Skeletal muscle cell (primary cell): ENCODE measurements around the gene MS4A15.
"Not testable (repeated sequence)": the region's sequence is repeated elsewhere in the genome, so short reads cannot be mapped to it uniquely, and the experiment has no call there.

Experiments used
- DNase-seq: peaks from one replicate; pipeline ENCODE4 v3.0.0-alpha.2; 2010; ENCODE audit warnings: low read depth
- H3K4me3 ChIP-seq: 2 replicates; pipeline ENCODE4 v1.5.1; 2011; ENCODE audit warnings: low read depth, mild to moderate bottlenecking, control low read depth, low read length, moderate library complexity

The MS4A15 gene

DNA sequence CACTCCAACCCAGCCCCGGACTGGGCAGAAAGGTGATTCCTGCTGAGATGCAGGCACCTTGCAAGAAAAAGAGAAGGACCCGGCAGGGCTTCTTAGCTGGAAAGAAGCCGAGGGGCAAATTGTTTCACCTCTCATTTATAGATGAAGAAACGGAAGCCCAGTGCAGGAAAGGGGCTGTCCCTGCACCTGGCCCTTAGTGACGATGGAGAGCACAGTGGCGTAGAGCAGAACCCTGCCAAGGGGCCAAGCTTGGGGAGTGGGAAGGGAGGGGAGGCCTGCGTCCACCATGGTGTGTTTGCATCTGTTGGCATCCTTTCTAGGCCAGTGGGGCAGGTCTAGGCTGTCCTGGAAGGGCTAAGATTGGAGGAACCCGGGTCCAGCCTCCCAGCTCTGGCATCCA lies 7.8 kb upstream of the MS4A15 start:
- DNase-seq, result no peak
- H3K4me3 ChIP-seq, result no peak overlapping the region

DNA sequence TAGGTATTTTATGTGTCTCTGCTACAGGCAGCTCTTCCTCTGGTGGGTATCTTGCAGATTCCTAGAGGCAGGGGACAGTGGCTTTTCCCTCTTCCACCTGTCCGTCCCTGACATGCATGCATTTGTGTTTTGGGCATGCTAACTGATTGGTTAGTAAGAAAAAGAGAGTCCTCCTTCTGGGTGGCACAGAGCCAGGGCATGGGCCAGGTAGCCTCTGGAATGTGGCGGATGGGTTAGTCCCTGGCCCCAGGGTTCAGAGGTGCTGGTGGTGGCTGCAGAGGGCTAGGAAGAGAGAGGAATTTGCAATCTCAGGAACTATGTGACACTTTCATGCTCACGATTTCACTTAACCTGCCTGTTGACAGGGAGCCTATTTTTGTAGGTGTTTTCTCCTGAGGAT lies 5.8 kb upstream of the MS4A15 start:
- no peak for DNase-seq
- H3K4me3 ChIP-seq, result no peak overlapping the region

GRCh38 chr11:60753309-60753708 lies 3.4 kb upstream of the MS4A15 start:
- DNase-seq, result no peak
- H3K4me3 ChIP-seq, result no peak overlapping the region

DNA sequence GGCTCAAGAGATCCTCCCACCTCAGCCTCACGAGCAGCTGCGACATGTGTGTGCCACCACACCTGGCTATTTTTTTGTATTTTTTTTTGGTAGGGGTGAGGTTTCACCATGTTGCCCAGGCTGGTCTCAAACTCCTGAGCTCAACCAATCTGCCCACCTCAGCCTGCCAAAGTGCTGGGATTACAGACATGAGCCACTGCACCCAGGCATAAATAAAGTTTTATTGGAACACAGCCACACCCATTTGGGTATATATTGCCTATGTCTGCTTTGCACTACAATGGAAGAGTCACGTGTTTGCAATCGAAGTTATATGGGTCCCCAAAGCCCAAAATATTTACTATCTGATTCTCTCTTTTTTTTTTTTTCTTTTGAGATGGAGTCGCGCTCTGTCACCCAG lies 1.8 kb upstream of the MS4A15 start:
- H3K4me3 ChIP-seq, result no peak overlapping the region
- DNase-seq, result no peak

GRCh38 chr11:60757231-60757800 lies 649 bp downstream of the MS4A15 start:
- no peak overlapping the region for H3K4me3 ChIP-seq
- DNase-seq, result no peak

DNA sequence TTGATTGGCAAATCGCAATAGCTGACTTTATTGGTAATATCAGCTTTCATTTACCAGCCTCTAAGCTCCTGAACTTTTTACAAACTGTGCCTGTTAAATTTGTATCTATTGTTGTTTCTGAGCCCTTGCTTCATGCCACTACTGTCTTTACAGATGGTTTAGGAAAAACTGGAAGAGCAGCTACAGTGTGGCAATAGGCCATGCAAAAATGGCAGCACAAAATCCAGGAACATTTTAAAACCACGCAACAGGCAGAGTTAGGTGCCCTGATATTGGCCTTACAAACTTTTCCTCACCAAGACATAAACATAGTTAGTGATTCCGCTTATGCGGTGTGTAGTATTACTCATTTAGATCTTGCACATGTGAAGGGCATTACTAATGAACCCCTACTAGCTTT lies 2.0 kb downstream of the MS4A15 start:
- DNase-seq, result not testable (repeated sequence)

GRCh38 chr11:60759438-60760225 lies 3.0 kb downstream of the MS4A15 start:
- not testable (repeated sequence) for DNase-seq, H3K4me3 ChIP-seq

More for the DNA sequence above, 2.0 kb downstream of the MS4A15 start:
- H3K4me3 ChIP-seq, result not testable (repeated sequence)

DNA sequence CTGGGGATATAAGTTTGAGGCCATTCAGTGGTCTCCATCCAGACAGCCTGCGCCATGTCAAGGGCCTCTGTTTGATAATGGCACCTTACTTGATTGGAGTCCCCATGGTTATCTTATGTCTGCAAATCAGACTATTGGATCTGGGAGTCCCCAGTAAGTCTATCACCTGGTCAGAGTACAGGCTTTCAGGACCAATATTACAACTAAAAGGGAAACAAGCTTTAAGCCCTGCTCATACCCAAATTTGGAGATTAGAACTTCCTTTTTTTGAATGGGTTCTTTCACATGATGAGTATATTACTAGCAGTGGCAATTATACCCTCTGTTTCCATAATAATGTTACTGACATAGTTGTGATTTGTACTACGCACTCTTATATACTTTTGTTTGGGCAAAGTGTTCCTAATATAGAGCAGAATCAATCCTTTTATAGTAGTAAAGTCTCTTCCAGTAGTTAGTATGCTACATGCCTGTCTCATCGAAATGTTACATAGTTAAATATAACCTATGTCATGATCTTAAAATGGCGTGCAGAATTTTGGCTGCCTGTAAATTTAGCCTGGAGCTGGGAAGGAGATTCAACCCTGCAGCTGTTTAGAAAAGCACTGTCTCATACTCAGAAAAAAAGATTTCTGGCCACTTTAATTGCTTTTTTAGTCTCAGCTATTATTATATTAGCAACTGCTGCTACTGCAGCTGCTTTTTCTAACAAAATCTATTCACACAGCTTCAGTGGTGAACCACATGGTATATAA lies 4.9 kb downstream of the MS4A15 start:
- H3K4me3 ChIP-seq, result no peak overlapping the region

DNA sequence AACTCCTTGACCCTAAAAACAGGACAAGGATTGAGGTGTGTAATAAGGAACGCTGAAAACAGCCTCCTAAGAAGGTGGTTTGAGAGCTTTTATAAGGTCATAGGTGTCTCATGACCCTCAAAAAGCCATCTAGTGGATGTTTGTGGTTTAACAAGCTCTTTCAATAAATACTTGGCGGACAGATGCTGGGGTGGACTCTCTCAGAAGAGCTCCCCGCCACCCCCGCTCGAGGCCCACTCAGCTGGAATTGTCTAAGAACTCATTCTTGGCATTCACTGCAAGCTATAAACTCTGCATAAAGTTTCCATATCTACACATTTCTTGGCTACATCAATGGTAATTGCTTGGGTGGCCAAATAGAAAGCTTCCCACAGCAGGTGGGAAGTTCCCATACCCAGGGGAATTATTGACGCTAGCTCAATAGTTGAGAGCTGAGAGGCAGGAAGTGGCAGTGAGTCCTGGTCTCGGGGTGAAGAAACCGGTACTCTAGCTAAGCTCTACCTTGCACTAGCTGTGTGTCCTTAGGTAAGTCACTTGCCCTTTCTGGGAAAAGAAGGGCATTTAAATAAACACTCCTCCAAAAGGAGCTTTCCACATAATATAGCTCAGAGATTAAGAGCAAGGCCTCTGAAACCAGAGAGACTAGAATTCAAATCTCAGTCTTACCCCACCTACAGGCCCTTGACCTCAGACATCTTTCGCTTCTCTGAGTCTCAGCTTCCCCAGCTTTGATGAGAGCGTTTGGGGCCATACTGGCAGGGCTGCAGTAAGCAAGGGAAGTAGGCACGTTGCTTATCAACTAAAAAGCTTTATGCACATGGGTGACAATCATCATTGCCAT lies 6.4 kb downstream of the MS4A15 start:
- DNase-seq, result no peak
- H3K4me3 ChIP-seq, result no peak overlapping the region

More for the DNA sequence above, 4.9 kb downstream of the MS4A15 start:
- no peak for DNase-seq

- no peak for DNase-seq
- H3K4me3 ChIP-seq, result no peak overlapping the region
Measured at GRCh38 chr11:60763692-60764369, 7.2 kb downstream of the MS4A15 start.

- no peak overlapping the region for H3K4me3 ChIP-seq
- no peak for DNase-seq
Measured at GRCh38 chr11:60764879-60765278, 8.2 kb downstream of the MS4A15 start.

DNA sequence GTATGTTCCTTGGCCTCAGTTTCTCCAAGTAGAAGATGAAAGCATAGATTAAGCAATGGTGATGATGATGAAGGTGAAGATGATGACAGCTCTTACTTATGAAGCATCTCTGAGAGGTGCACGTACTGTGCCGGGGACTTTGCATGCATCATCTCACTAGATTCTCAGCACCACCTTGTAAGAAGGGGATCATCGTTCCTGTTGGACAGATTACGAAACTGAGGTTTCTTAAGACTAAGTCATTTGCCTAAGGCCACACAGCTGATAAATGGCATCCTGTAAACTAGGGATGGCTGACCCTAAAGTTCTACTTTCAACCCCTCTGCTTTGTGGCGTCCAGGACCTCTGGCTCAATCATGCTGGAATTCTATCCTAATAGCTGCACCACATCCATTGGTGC lies 8.7 kb downstream of the MS4A15 start:
- no peak overlapping the region for H3K4me3 ChIP-seq
- DNase-seq, result no peak

DNA sequence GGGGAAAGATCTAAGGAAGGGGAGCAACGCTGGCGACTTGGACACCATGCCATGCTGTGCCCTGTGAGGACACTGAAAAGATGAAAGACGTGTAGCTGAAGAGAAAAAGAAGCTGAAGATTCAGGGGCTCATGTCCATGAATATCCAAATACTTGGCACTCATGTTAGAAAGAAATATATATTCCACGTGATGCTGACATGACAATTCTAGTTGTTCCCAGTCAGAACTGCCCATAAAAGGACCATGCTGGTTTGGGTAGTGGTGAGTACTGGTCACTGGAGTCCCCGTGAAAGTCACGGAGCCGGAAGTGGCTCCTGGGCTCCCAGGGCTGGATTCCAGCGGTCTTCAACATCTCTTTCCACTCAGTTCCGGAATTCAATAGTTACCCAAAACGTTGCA lies 9.9 kb downstream of the MS4A15 start:
- DNase-seq, result no peak
- H3K4me3 ChIP-seq, result no peak overlapping the region

DNA sequence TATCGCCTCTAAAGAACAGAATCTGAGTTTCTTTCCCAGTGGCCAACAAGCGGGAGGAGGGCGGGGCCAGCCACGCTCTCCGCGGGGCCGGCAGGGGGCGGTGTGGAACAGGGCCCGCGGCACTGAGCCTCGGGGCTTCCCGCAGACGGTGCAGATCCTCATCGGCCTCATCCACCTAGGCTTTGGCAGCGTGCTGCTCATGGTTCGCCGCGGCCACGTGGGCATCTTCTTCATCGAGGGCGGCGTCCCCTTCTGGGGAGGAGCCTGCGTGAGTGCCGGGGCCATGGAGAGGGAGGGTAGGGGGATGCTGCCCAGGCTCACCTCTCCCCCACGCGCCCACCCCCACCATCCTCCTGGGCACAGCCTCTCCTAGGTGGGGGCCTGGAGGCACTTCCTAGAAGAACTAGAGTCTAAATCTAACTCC lies 10.7 kb downstream of the MS4A15 start:
- H3K4me3 ChIP-seq, result no peak overlapping the region
- DNase-seq, result no peak

GRCh38 chr11:60768202-60768601 lies 11.5 kb downstream of the MS4A15 start:
- no peak for DNase-seq
- no peak overlapping the region for H3K4me3 ChIP-seq

DNA sequence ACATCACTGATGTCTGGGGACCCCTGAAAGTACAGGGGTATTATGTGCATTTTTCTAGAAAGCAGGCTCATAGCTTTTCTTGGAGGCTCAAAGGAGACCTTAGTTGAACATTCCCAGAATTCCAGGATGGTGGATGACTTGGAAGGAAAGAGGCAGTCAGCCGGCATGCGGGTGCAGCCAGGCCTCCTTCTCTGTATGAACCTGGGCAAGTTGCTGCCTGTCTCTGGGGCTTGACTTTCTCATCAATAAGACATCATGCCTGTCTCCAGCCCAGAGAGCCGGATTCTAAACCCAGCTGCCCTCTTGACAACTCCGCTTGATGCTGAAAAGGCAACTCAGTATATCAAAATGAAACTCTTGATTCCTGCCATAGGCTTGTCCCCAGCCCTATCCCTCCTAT lies 12.6 kb downstream of the MS4A15 start:
- no peak overlapping the region for H3K4me3 ChIP-seq
- DNase-seq, result no peak

- H3K4me3 ChIP-seq, result no peak overlapping the region
- no peak for DNase-seq
Measured at GRCh38 chr11:60769811-60770210, 13.1 kb downstream of the MS4A15 start.

DNA sequence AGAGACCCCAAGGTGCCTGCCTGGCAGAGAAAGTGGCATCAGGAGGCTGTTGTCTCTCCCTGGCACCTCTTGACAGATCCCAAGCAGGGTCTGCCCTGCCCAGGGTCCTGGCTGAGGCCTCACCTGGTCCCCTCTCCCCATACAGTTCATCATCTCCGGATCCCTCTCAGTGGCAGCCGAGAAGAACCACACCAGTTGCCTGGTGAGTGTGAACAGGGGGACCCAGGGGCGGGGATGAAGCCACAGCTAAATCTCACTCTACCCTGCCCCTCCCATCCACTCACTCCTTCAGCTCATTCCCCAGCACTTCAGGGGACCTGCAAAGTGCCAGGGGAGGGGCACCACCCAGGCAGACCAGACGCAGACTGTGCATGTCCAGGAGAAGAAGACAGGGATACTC lies 14.5 kb downstream of the MS4A15 start:
- H3K4me3 ChIP-seq, result no peak overlapping the region
- DNase-seq, result no peak

DNA sequence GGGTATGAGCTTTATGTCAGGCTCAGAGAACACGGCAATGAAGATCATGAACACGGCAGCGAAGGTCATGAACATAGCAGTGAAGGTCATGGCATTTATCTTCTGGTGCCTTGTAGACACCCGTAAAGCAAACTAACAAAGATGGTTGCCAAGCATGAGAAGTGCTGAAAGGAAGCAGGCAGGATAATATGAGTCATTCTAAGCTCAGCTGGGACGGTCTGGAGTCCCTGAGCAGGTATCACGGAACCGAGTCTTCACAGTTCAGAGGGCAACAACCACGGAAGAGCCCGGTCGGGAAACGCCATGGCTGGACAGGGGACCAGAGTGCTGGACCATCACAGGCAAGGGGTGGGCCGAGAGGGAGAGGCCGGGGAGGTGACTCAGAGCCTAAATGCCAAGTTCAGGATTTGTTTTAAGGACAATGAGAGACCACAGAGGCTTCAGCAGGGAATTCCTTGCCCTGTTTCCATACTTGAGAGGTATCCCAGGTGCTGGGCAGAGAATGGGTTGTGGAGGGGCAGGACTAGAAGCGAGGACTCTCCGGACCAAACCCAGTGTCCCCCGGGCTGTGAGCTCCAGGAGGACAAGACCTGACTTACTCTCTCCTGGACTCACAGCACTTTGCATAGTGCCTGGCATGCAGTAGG lies 15.3 kb downstream of the MS4A15 start:
- no peak for DNase-seq
- no peak overlapping the region for H3K4me3 ChIP-seq
